B cell (primary cell): Measurements from ENCODE around the gene EML3.

Experiments
- EZH2 ChIP-seq: IDR thresholded peaks from 2 replicates; pipeline ENCODE4 v1.6.1; 2012; ENCODE audit warnings: borderline replicate concordance, low read depth, mild to moderate bottlenecking, moderate library complexity, low read length; ENCODE audit not compliant: insufficient read depth, poor library complexity, severe bottlenecking
- TF ChIP-seq, protein P1 (sequence below): fragments of 200-600 bp; IDR thresholded peaks from one replicate; pipeline ENCODE4 v1.8.0; 2022; ENCODE audit warnings: antibody characterized with exemption, mild to moderate bottlenecking

DNA sequence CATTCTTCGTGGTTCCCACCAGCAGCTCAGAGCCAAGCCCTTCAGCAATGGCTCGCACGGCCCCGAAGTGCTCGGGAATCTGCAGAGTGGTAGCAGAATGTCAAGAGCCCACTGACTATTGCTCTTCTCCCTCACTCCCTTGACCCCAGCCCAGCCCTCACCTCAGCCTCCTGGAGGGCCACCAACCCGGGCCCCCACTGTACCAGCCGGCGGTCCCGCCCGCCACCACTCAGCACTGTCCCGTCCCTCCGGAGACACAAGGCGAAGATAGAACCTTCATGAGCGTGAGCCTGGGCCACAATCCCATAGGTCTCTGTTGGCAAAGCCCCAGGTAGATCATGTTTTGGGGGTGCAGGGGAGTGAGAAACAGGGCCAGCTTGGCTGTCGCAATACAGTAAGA is 6.7 kb downstream of the EML3 start:
- no peak for TF ChIP-seq EZH2
- TF ChIP-seq, protein P1, sequence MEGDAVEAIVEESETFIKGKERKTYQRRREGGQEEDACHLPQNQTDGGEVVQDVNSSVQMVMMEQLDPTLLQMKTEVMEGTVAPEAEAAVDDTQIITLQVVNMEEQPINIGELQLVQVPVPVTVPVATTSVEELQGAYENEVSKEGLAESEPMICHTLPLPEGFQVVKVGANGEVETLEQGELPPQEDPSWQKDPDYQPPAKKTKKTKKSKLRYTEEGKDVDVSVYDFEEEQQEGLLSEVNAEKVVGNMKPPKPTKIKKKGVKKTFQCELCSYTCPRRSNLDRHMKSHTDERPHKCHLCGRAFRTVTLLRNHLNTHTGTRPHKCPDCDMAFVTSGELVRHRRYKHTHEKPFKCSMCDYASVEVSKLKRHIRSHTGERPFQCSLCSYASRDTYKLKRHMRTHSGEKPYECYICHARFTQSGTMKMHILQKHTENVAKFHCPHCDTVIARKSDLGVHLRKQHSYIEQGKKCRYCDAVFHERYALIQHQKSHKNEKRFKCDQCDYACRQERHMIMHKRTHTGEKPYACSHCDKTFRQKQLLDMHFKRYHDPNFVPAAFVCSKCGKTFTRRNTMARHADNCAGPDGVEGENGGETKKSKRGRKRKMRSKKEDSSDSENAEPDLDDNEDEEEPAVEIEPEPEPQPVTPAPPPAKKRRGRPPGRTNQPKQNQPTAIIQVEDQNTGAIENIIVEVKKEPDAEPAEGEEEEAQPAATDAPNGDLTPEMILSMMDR, result no peak
